H1 (cell line): ENCODE results near the gene OR5D13. TPM values are rescaled to one million over a fixed set of nuclear protein-coding genes. Genes with fewer than 3 reads are reported as not detected.

Experiments used
- ATF3 ChIP-seq: IDR thresholded peaks from 2 replicates; pipeline ENCODE4 v1.6.1; 2011; ENCODE audit warnings: low read depth, mild to moderate bottlenecking, low read length; ENCODE audit not compliant: insufficient read depth
- CREB1 ChIP-seq: IDR thresholded peaks from 2 replicates; pipeline ENCODE4 v1.6.1; 2012; ENCODE audit warnings: inconsistent platforms
- FOSL1 ChIP-seq: IDR thresholded peaks from 2 replicates; pipeline ENCODE4 v1.6.1; 2011; ENCODE audit warnings: mild to moderate bottlenecking, low read depth, low read length, moderate library complexity; ENCODE audit not compliant: insufficient read depth
- GABPA ChIP-seq: IDR thresholded peaks from 2 replicates; pipeline ENCODE4 v1.6.1; 2011; ENCODE audit warnings: mild to moderate bottlenecking, low read length, moderate library complexity, borderline replicate concordance; ENCODE audit not compliant: insufficient read depth
- PHF8 ChIP-seq: fragments of 200-600 bp; sonication (generic); conservative IDR thresholded peaks from 2 replicates; pipeline ENCODE4 v1.7.1; 2012; ENCODE audit warnings: low read depth, mild to moderate bottlenecking, inconsistent platforms, low read length, moderate library complexity
- POLR2AphosphoS5 ChIP-seq: IDR thresholded peaks from 2 replicates; pipeline ENCODE4 v1.6.1; 2011; ENCODE audit warnings: low read depth, low read length
- SP4 ChIP-seq: IDR thresholded peaks from 2 replicates; pipeline ENCODE4 v1.6.1; 2012; ENCODE audit warnings: low read length, inconsistent platforms
- SRF ChIP-seq: IDR thresholded peaks from 2 replicates; pipeline ENCODE4 v1.6.1; 2011; ENCODE audit warnings: mild to moderate bottlenecking, low read depth, low read length, moderate library complexity
- TAF1 ChIP-seq: IDR thresholded peaks from 2 replicates; pipeline ENCODE4 v1.6.1; 2011; ENCODE audit warnings: mild to moderate bottlenecking, low read depth, low read length
- TCF12 ChIP-seq: IDR thresholded peaks from 2 replicates; pipeline ENCODE4 v1.6.1; 2011; ENCODE audit warnings: low read depth, mild to moderate bottlenecking, low read length
- TEAD4 ChIP-seq: IDR thresholded peaks from 2 replicates; pipeline ENCODE4 v1.6.1; 2012; ENCODE audit warnings: low read depth, low read length, inconsistent platforms, mixed read lengths
- USF2 ChIP-seq: IDR thresholded peaks from 2 replicates; pipeline ENCODE4 v1.6.1; 2011; ENCODE audit warnings: low read length, improper control_type of control experiment
- polyA plus RNA-seq, 7 experiments: library from polyadenylated mRNA; depleted of rRNA in 3 of 7; stranded (reverse) in 5 of 7; unstranded in 2 of 7; fragments of >200 nt in 5 of 7; fragments of 200-250 nt in 2 of 7; gene quantifications; 1 replicate in 5 of 7; 2 replicates in 1 of 7; 4 replicates in 1 of 7; pipeline versions ENCODE4 v1.2.1 to v1.2.3, GENCODE V29; 2011 to 2013; ENCODE audit warnings: missing spikeins in 2 of 7, mixed read lengths in 2 of 7
- total RNA-seq: library from RNA; stranded (reverse); fragmentation: NEBNext Ultra II Directional; extraction: Animal tissue kit (Norgen Biotek cat#: 25700); gene quantifications from 2 replicates; pipeline ENCODE4 v1.2.1, GENCODE V29; 2021

The OR5D13 gene
- total and polyA plus RNA-seq, 2 of the 8 experiments (the other 6 are each of a cell fraction or from before 2014, with no cell fraction given): not detected

GRCh38 chr11:55726715-55727324, 46.4 kb upstream of the OR5D13 start (continued):
- no peak for TF ChIP-seq POLR2AphosphoS5
- TF ChIP-seq TAF1: no peak
- TF ChIP-seq FOSL1: no peak
- no peak for TF ChIP-seq CREB1
- no peak for TF ChIP-seq TCF12
- no peak for TF ChIP-seq SP4
- no peak for TF ChIP-seq PHF8
- TF ChIP-seq TEAD4: peak; percentile 77
- TF ChIP-seq USF2: peak; percentile 29; the same call in 1 of the 2 replicates
- TF ChIP-seq ATF3: no peak
- TF ChIP-seq GABPA: no peak
- TF ChIP-seq SRF: no peak
- TF ChIP-seq, all 59 proteins: peak for 4
